Thymus (tissue), 11 donors: ENCODE measurements around the gene SFMBT1. TPM values are rescaled to one million over a fixed set of nuclear protein-coding genes. Genes with fewer than 3 reads are reported as not detected.

Experiments
- DNase-seq, 9 donors: peaks; one replicate each; pipeline ENCODE4 v3.0.0-alpha.2; 2013; ENCODE audit warnings: low spot score in 9 of 9, low read depth in 6 of 9, missing footprints in 1 of 9
- H3K27ac ChIP-seq, 2 donors: one replicate each; pipeline ENCODE4 v1.5.1; 2013; ENCODE audit warnings: control low read depth in 1 of 2, low read depth in 1 of 2, low read length in 1 of 2, mild to moderate bottlenecking in 1 of 2, moderate library complexity in 1 of 2
- H3K27me3 ChIP-seq, 2 donors: one replicate each; pipeline ENCODE4 v1.5.1; 2013; ENCODE audit warnings: low read length in 1 of 2; ENCODE audit not compliant: control insufficient read depth in 2 of 2, insufficient read depth in 1 of 2
- H3K36me3 ChIP-seq, 2 donors: one replicate each; pipeline ENCODE4 v1.5.1; 2013; ENCODE audit warnings: low read length in 1 of 2, mild to moderate bottlenecking in 1 of 2, moderate library complexity in 1 of 2; ENCODE audit not compliant: control insufficient read depth in 2 of 2, insufficient read depth in 2 of 2
- H3K4me1 ChIP-seq, 2 donors: one replicate each; pipeline ENCODE4 v1.5.1; 2013; ENCODE audit warnings: low read length in 2 of 2; ENCODE audit not compliant: control insufficient read depth in 2 of 2, insufficient read depth in 2 of 2
- H3K4me3 ChIP-seq, 2 donors: one replicate each; pipeline ENCODE4 v1.5.1; 2013; ENCODE audit warnings: low read length in 2 of 2, control low read depth in 1 of 2, mild to moderate bottlenecking in 1 of 2
- H3K9me3 ChIP-seq, 2 donors: one replicate each; pipeline ENCODE4 v1.5.1; 2013; ENCODE audit warnings: low read length in 1 of 2, mild to moderate bottlenecking in 1 of 2; ENCODE audit not compliant: control insufficient read depth in 2 of 2, insufficient read depth in 1 of 2
- WGBS: extraction: QIAGEN DNeasy Blood & Tissue Kit; methylation state at CpG from one replicate; pipeline ENCODE4 v1.1.7; 2013; 5-methylcytosine and 5-hydroxymethylcytosine counted together
- polyA plus RNA-seq: library from polyadenylated mRNA; stranded (reverse); fragments of 200-250 nt; gene quantifications from one replicate; pipeline ENCODE4 v1.2.3, GENCODE V29; 2013
- total RNA-seq: library from RNA; stranded (reverse); fragments of 120-200 nt; gene quantifications from one replicate; pipeline ENCODE4 v1.2.4, GENCODE V29; 2013
- donor health status: healthy.

SFMBT1 gene
- total and polyA plus RNA-seq, 2 donors: 6.2 to 6.4 TPM

- Histone ChIP-seq H3K27me3 (no peaks in the 10 kb centered on the region), H3K9me3 (no peaks in the 10 kb centered on the region), H3K36me3 (peaks cover 8 to 12% of the 10 kb centered on the region in 2 donors), H3K4me1 (no peaks in the 10 kb centered on the region), H3K4me3 (no peak overlapping the region), H3K27ac (no peak overlapping the region)
- 73% methylated on average over 6 of the region's 6 CpGs for WGBS
- DNase-seq: no peak
These were observed 120.2 kb downstream of the SFMBT1 start for GRCh38 chr3:52925405-52926313.

- Histone ChIP-seq H3K36me3 (peaks cover 20 to 22% of the 10 kb centered on the region in 2 donors), H3K4me1 (no peaks in the 10 kb centered on the region), H3K4me3 (no peak overlapping the region), H3K27ac (no peak overlapping the region), H3K9me3 (no peaks in the 10 kb centered on the region), H3K27me3 (no peaks in the 10 kb centered on the region)
- DNase-seq: no peak
- WGBS: 97% methylated on average over 2 of the region's 2 CpGs
These were observed 121.9 kb downstream of the SFMBT1 start for GRCh38 chr3:52923963-52924362.

- H3K9me3 ChIP-seq: no peaks in the 10 kb centered on the region
- no peak overlapping the region for H3K4me3 ChIP-seq
- no peaks in the 10 kb centered on the region for H3K27me3 ChIP-seq
- peaks cover 16 to 25% of the 10 kb centered on the region in 2 donors for H3K36me3 ChIP-seq
- no peak for DNase-seq
- no peak overlapping the region for H3K27ac ChIP-seq
- H3K4me1 ChIP-seq: no peaks in the 10 kb centered on the region
- WGBS: 98% methylated on average over 2 of the region's 2 CpGs
These were observed 125.0 kb downstream of the SFMBT1 start for GRCh38 chr3:52920841-52921240.

GRCh38 chr3:52917044-52917443 is 128.8 kb downstream of the SFMBT1 start:
- 96% methylated on average over 3 of the region's 3 CpGs for WGBS
- H3K36me3 ChIP-seq: peaks cover 26 to 40% of the 10 kb centered on the region in 2 donors
- H3K27me3 ChIP-seq: no peaks in the 10 kb centered on the region

GRCh38 chr3:52915294-52915693 is 130.6 kb downstream of the SFMBT1 start:
- Histone ChIP-seq H3K4me1 (no peaks in the 10 kb centered on the region), H3K4me3 (no peak overlapping the region), H3K36me3 (peaks cover 24 to 40% of the 10 kb centered on the region in 2 donors), H3K27ac (no peak overlapping the region), H3K9me3 (no peaks in the 10 kb centered on the region), H3K27me3 (no peaks in the 10 kb centered on the region)
- 96% methylated on average over 6 of the region's 6 CpGs for WGBS
- no peak for DNase-seq

More at GRCh38 chr3:52917044-52917443, 128.8 kb downstream of the SFMBT1 start:
- DNase-seq: no peak
- H3K4me1 ChIP-seq: no peaks in the 10 kb centered on the region
- H3K9me3 ChIP-seq: no peaks in the 10 kb centered on the region
- H3K4me3 ChIP-seq: no peak overlapping the region
- H3K27ac ChIP-seq: no peak overlapping the region

- H3K4me1 ChIP-seq: peaks cover 0 to 4% of the 10 kb centered on the region in 2 donors
- 97% methylated on average over 9 of the region's 9 CpGs for WGBS
- H3K27ac ChIP-seq: no peak overlapping the region
- H3K4me3 ChIP-seq: no peak overlapping the region
- H3K36me3 ChIP-seq: peaks cover 17 to 31% of the 10 kb centered on the region in 2 donors
- no peaks in the 10 kb centered on the region for H3K27me3 ChIP-seq
- no peaks in the 10 kb centered on the region for H3K9me3 ChIP-seq
- no peak for DNase-seq
These were observed 132.8 kb downstream of the SFMBT1 start for GRCh38 chr3:52912885-52913731.

- peaks cover 0 to 4% of the 10 kb centered on the region in 2 donors for H3K4me1 ChIP-seq
- peaks cover 18 to 31% of the 10 kb centered on the region in 2 donors for H3K36me3 ChIP-seq
- H3K9me3 ChIP-seq: no peaks in the 10 kb centered on the region
- no peak for DNase-seq
- 97% methylated on average over 6 of the region's 6 CpGs for WGBS
- H3K27ac ChIP-seq: no peak overlapping the region
- no peaks in the 10 kb centered on the region for H3K27me3 ChIP-seq
- H3K4me3 ChIP-seq: no peak overlapping the region
These were observed 135.1 kb downstream of the SFMBT1 start for GRCh38 chr3:52910823-52911222.

- Histone ChIP-seq H3K4me1 (peaks cover 11 to 22% of the 10 kb centered on the region in 2 donors), H3K9me3 (no peaks in the 10 kb centered on the region), H3K27ac (no peak overlapping the region), H3K36me3 (peaks cover 8 to 18% of the 10 kb centered on the region in 2 donors), H3K4me3 (no peak overlapping the region), H3K27me3 (no peaks in the 10 kb centered on the region)
- 98% methylated on average over 5 of the region's 5 CpGs for WGBS
- no peak for DNase-seq
These were observed 138.4 kb downstream of the SFMBT1 start for GRCh38 chr3:52907497-52907896.

- no peak for DNase-seq
- H3K4me3 ChIP-seq: no peak overlapping the region
- peaks cover 26 to 44% of the 10 kb centered on the region in 2 donors for H3K4me1 ChIP-seq
- H3K9me3 ChIP-seq: no peaks in the 10 kb centered on the region
- peaks cover 4 to 12% of the 10 kb centered on the region in 2 donors for H3K36me3 ChIP-seq
- no peaks in the 10 kb centered on the region for H3K27me3 ChIP-seq
- 98% methylated on average over 1 of the region's 1 CpG for WGBS
- peak overlapping the region in 1 of 2 donors; percentile 38 for H3K27ac ChIP-seq
These were observed 141.3 kb downstream of the SFMBT1 start for GRCh38 chr3:52904552-52904951.
